ENCODE measurements around the gene PTGES3. TPM values are rescaled to one million over a fixed set of nuclear protein-coding genes. Genes with fewer than 3 reads are reported as not detected.

Gene PTGES3
- total RNA-seq, 5 donors from 2014 or later (not counting 1 experiment from before 2014, with no cell fraction given) = 121 to 155 (median 145) TPM

- peaks cover 29% of the 10 kb centered on the region for H3K36me3 Mint-ChIP-seq
- H3K27me3 ChIP-seq (replicated peaks in 1 of 2; ENCODE audit: control insufficient read depth in 2 of 2, extremely low read depth in 1 of 2, insufficient read depth in 2 of 2, low read length in 1 of 2) = no peaks in the 10 kb centered on the region
- ATAC-seq (replicated peaks in 1 of 4) (no peak), DNase-seq (peak in 1 of 35 experiments; percentile 9)
- H3K4me1 Mint-ChIP-seq = peaks cover 55 to 66% (median 60%) of the 10 kb centered on the region in 3 donors
- CTCF ChIA-PET = no interaction called here
- H3K9me3 ChIP-seq = no peaks in the 10 kb centered on the region
- POLR2A ChIA-PET = no interaction called here
- peak overlapping the region; percentile 90 to 97 for H3K27ac Mint-ChIP-seq
- peaks cover 0 to 29% of the 10 kb centered on the region in 2 donors for H3K36me3 ChIP-seq (ENCODE audit: control insufficient read depth in 2 of 2, extremely low read depth in 1 of 2, insufficient read depth in 1 of 2, low read length in 1 of 2)
- H3K27ac ChIP-seq (ENCODE audit: low read length) = peak overlapping the region; percentile 90
- H3K4me3 ChIP-seq (ENCODE audit: control insufficient read depth in 1 of 2, extremely low read depth in 1 of 2, low read length in 1 of 2) = peak overlapping the region; percentile 89 to 97
- peak overlapping the region; percentile 96 to 99 (median 98) for H3K4me3 Mint-ChIP-seq
- H3K9me3 Mint-ChIP-seq = no peaks in the 10 kb centered on the region
- no peaks in the 10 kb centered on the region for H3K27me3 Mint-ChIP-seq
- WGBS (ENCODE audit: insufficient coverage) = 0% methylated on average over 5 of the region's 9 CpGs
- H3K4me1 ChIP-seq (ENCODE audit: control insufficient read depth in 1 of 2, extremely low read depth in 1 of 2, insufficient read depth in 2 of 2, low read length in 2 of 2) = peaks cover 39 to 49% of the 10 kb centered on the region in 2 experiments
These were observed 36.6 kb upstream of the PTGES3 start for GRCh38 chr12:56724701-56724971.

GRCh38 chr12:56723889-56724700 lies 36.0 kb upstream of the PTGES3 start:
- 0% methylated on average over 2 of the region's 14 CpGs for WGBS (ENCODE audit: insufficient coverage)
- H3K9me3 ChIP-seq = no peaks in the 10 kb centered on the region
- Mint-ChIP-seq H3K4me3 (peak overlapping the region; percentile 96 to 99 (median 98)), H3K36me3 (peaks cover 34% of the 10 kb centered on the region), H3K27ac (peak overlapping the region; percentile 90 to 97), H3K9me3 (no peaks in the 10 kb centered on the region), H3K4me1 (peaks cover 60 to 71% (median 65%) of the 10 kb centered on the region in 3 donors), H3K27me3 (no peaks in the 10 kb centered on the region)
- peaks cover 45 to 54% of the 10 kb centered on the region in 2 experiments for H3K4me1 ChIP-seq (ENCODE audit: control insufficient read depth in 1 of 2, extremely low read depth in 1 of 2, insufficient read depth in 2 of 2, low read length in 2 of 2)
- no peaks in the 10 kb centered on the region for H3K27me3 ChIP-seq (replicated peaks in 1 of 2; ENCODE audit: control insufficient read depth in 2 of 2, extremely low read depth in 1 of 2, insufficient read depth in 2 of 2, low read length in 1 of 2)
- H3K4me3 ChIP-seq (ENCODE audit: control insufficient read depth in 1 of 2, extremely low read depth in 1 of 2, low read length in 1 of 2) = peak overlapping the region; percentile 89 to 97
- DNase-seq = peak in 1 of 35 experiments; percentile 36
- POLR2A ChIA-PET = interaction anchor here (0.6 to 0.8 kb wide), 2 partner anchors 11 to 26 kb away, joined by 3 read pairs; no protein-coding TSS in a partner anchor
- H3K36me3 ChIP-seq (ENCODE audit: control insufficient read depth in 2 of 2, extremely low read depth in 1 of 2, insufficient read depth in 1 of 2, low read length in 1 of 2) = peaks cover 2 to 34% of the 10 kb centered on the region in 2 donors
- ATAC-seq (replicated peaks in 1 of 4) = no peak
- CTCF ChIA-PET = interaction anchor here in 1 of 2 donors (0.7 to 1.9 kb wide), 2 partner anchors 87 to 981 kb away, joined by 3 to 6 read pairs; no protein-coding TSS in a partner anchor
- peak overlapping the region; percentile 90 for H3K27ac ChIP-seq (ENCODE audit: low read length)

GRCh38 chr12:56723352-56723751 lies 35.3 kb upstream of the PTGES3 start:
- Histone ChIP-seq H3K27ac (ENCODE audit: low read length) (peak overlapping the region; percentile 90), H3K36me3 (ENCODE audit: control insufficient read depth in 2 of 2, extremely low read depth in 1 of 2, insufficient read depth in 1 of 2, low read length in 1 of 2) (peaks cover 3 to 40% of the 10 kb centered on the region in 2 donors), H3K4me1 (ENCODE audit: control insufficient read depth in 1 of 2, extremely low read depth in 1 of 2, insufficient read depth in 2 of 2, low read length in 2 of 2) (peaks cover 51 to 62% of the 10 kb centered on the region in 2 experiments), H3K27me3 (replicated peaks in 1 of 2; ENCODE audit: control insufficient read depth in 2 of 2, extremely low read depth in 1 of 2, insufficient read depth in 2 of 2, low read length in 1 of 2) (no peaks in the 10 kb centered on the region), H3K9me3 (no peaks in the 10 kb centered on the region), H3K4me3 (ENCODE audit: control insufficient read depth in 1 of 2, extremely low read depth in 1 of 2, low read length in 1 of 2) (peak overlapping the region in 1 of 2 donors; percentile 89)
- Mint-ChIP-seq H3K4me1 (peaks cover 66 to 77% (median 71%) of the 10 kb centered on the region in 3 donors), H3K27me3 (no peaks in the 10 kb centered on the region), H3K9me3 (no peaks in the 10 kb centered on the region), H3K4me3 (peak overlapping the region; percentile 96 to 99 (median 98)), H3K36me3 (peaks cover 38% of the 10 kb centered on the region), H3K27ac (peak overlapping the region; percentile 90 to 97)
- no peak for DNase-seq
- ChIA-PET POLR2A (interaction anchor here (0.6 to 0.8 kb wide), 3 partner anchors 11 to 80 kb away, joined by 3 read pairs; partner anchors contain the start of gene PTGES3 (in 1 of the 2)), CTCF (interaction anchor here (0.6 to 1.9 kb wide), 2 partner anchors 87 to 401 kb away, joined by 3 to 6 read pairs; no protein-coding TSS in a partner anchor)
- ATAC-seq (replicated peaks in 1 of 4) = no peak
- no CpG with 5 or more reads among the region's 3 CpGs for WGBS (ENCODE audit: insufficient coverage)

GRCh38 chr12:56722832-56723231 lies 34.7 kb upstream of the PTGES3 start:
- ChIA-PET POLR2A (interaction anchor here in 1 of 2 donors (0.6 to 0.8 kb wide), 2 partner anchors 35 to 79 kb away, joined by 3 read pairs; partner anchors contain the start of gene PTGES3), CTCF (interaction anchor here (0.6 to 1.9 kb wide), 3 partner anchors 12 to 402 kb away, joined by 3 to 6 read pairs (median 3); no protein-coding TSS in a partner anchor)
- DNase-seq (no peak), ATAC-seq (replicated peaks in 1 of 4) (no peak)
- Histone ChIP-seq H3K27me3 (replicated peaks in 1 of 2; ENCODE audit: control insufficient read depth in 2 of 2, extremely low read depth in 1 of 2, insufficient read depth in 2 of 2, low read length in 1 of 2) (no peaks in the 10 kb centered on the region), H3K4me3 (ENCODE audit: control insufficient read depth in 1 of 2, extremely low read depth in 1 of 2, low read length in 1 of 2) (no peak overlapping the region), H3K27ac (ENCODE audit: low read length) (peak overlapping the region; percentile 90), H3K36me3 (ENCODE audit: control insufficient read depth in 2 of 2, extremely low read depth in 1 of 2, insufficient read depth in 1 of 2, low read length in 1 of 2) (peaks cover 3 to 43% of the 10 kb centered on the region in 2 donors), H3K9me3 (no peaks in the 10 kb centered on the region), H3K4me1 (ENCODE audit: control insufficient read depth in 1 of 2, extremely low read depth in 1 of 2, insufficient read depth in 2 of 2, low read length in 2 of 2) (peaks cover 53 to 66% of the 10 kb centered on the region in 2 experiments)
- H3K9me3 Mint-ChIP-seq = no peaks in the 10 kb centered on the region
- H3K27me3 Mint-ChIP-seq = no peaks in the 10 kb centered on the region
- H3K36me3 Mint-ChIP-seq = peaks cover 36% of the 10 kb centered on the region
- peak overlapping the region; percentile 96 to 99 (median 98) for H3K4me3 Mint-ChIP-seq
- H3K27ac Mint-ChIP-seq = peak overlapping the region; percentile 90 to 97
- WGBS (ENCODE audit: insufficient coverage) = no CpG with 5 or more reads among the region's 4 CpGs
- peaks cover 66 to 77% (median 71%) of the 10 kb centered on the region in 3 donors for H3K4me1 Mint-ChIP-seq

- H3K4me1 Mint-ChIP-seq = peaks cover 70 to 83% (median 73%) of the 10 kb centered on the region in 3 donors
- CTCF ChIA-PET = interaction anchor here in 1 of 2 donors (0.5 kb wide), 2 partner anchors 32 to 112 kb away, joined by 3 read pairs; no protein-coding TSS in a partner anchor
- peaks cover 34% of the 10 kb centered on the region for H3K36me3 Mint-ChIP-seq
- H3K36me3 ChIP-seq (ENCODE audit: control insufficient read depth in 2 of 2, extremely low read depth in 1 of 2, insufficient read depth in 1 of 2, low read length in 1 of 2) = peaks cover 3 to 47% of the 10 kb centered on the region in 2 donors
- DNase-seq (no peak), ATAC-seq (replicated peaks in 1 of 4) (no peak)
- H3K27ac ChIP-seq (ENCODE audit: low read length) = peak overlapping the region; percentile 7
- POLR2A ChIA-PET = no interaction called here
- no peaks in the 10 kb centered on the region for H3K9me3 Mint-ChIP-seq
- H3K4me1 ChIP-seq (ENCODE audit: control insufficient read depth in 1 of 2, extremely low read depth in 1 of 2, insufficient read depth in 2 of 2, low read length in 2 of 2) = peaks cover 56 to 72% of the 10 kb centered on the region in 2 experiments
- H3K27me3 ChIP-seq (replicated peaks in 1 of 2; ENCODE audit: control insufficient read depth in 2 of 2, extremely low read depth in 1 of 2, insufficient read depth in 2 of 2, low read length in 1 of 2) = no peaks in the 10 kb centered on the region
- peak overlapping the region; percentile 96 to 99 (median 98) for H3K4me3 Mint-ChIP-seq
- peak overlapping the region in 1 of 2 donors; percentile 2 for H3K4me3 ChIP-seq (ENCODE audit: control insufficient read depth in 1 of 2, extremely low read depth in 1 of 2, low read length in 1 of 2)
- H3K9me3 ChIP-seq = no peaks in the 10 kb centered on the region
- no peaks in the 10 kb centered on the region for H3K27me3 Mint-ChIP-seq
- no CpG with 5 or more reads among the region's 2 CpGs for WGBS (ENCODE audit: insufficient coverage)
- peak overlapping the region; percentile 81 to 90 for H3K27ac Mint-ChIP-seq
These were observed 33.6 kb upstream of the PTGES3 start for GRCh38 chr12:56721721-56722120.

GRCh38 chr12:56721216-56721615 lies 33.1 kb upstream of the PTGES3 start:
- no peaks in the 10 kb centered on the region for H3K9me3 ChIP-seq
- ATAC-seq (replicated peaks in 1 of 4) (no peak), DNase-seq (no peak)
- peaks cover 56 to 74% of the 10 kb centered on the region in 2 experiments for H3K4me1 ChIP-seq (ENCODE audit: control insufficient read depth in 1 of 2, extremely low read depth in 1 of 2, insufficient read depth in 2 of 2, low read length in 2 of 2)
- WGBS (ENCODE audit: insufficient coverage) = 33% methylated on average over 1 of the region's 2 CpGs
- Mint-ChIP-seq H3K27ac (peak overlapping the region; percentile 77 to 81), H3K36me3 (peaks cover 37% of the 10 kb centered on the region), H3K4me1 (peaks cover 74 to 89% (median 77%) of the 10 kb centered on the region in 3 donors), H3K4me3 (peak overlapping the region in 2 of 3 donors; percentile 36 to 98), H3K9me3 (no peaks in the 10 kb centered on the region), H3K27me3 (no peaks in the 10 kb centered on the region)
- H3K27ac ChIP-seq (ENCODE audit: low read length) = peak overlapping the region; percentile 42
- no peak overlapping the region for H3K4me3 ChIP-seq (ENCODE audit: control insufficient read depth in 1 of 2, extremely low read depth in 1 of 2, low read length in 1 of 2)
- ChIA-PET CTCF (interaction anchor here (0.5 to 0.6 kb wide), 2 partner anchors 48 to 113 kb away, joined by 3 to 4 read pairs; no protein-coding TSS in a partner anchor), POLR2A (interaction anchor here in 1 of 2 donors (0.6 kb wide), 1 partner anchor 32 kb away, joined by 6 read pairs; no protein-coding TSS in a partner anchor)
- no peaks in the 10 kb centered on the region for H3K27me3 ChIP-seq (replicated peaks in 1 of 2; ENCODE audit: control insufficient read depth in 2 of 2, extremely low read depth in 1 of 2, insufficient read depth in 2 of 2, low read length in 1 of 2)
- peaks cover 3 to 52% of the 10 kb centered on the region in 2 donors for H3K36me3 ChIP-seq (ENCODE audit: control insufficient read depth in 2 of 2, extremely low read depth in 1 of 2, insufficient read depth in 1 of 2, low read length in 1 of 2)

Data from T-cell (primary cell).